ENCODE data around the gene SMPD1.

GRCh38 chr11:6401464-6401863 lies 11.2 kb downstream of the SMPD1 start:
- no peak for TF ChIP-seq FOXA1 (IDR thresholded peaks at IDR 0.05)
- TF ChIP-seq SUZ12 (IDR thresholded peaks at IDR 0.05), result no peak
- TF ChIP-seq ARNT (IDR thresholded peaks at IDR 0.05), result no peak
- TF ChIP-seq ELF4 (IDR thresholded peaks at IDR 0.05), result no peak
- no peak for TF ChIP-seq FOXK2 (IDR thresholded peaks at IDR 0.05)
- no peak for TF ChIP-seq SP1 (IDR thresholded peaks at IDR 0.05)
- no peak for TF ChIP-seq TARDBP (IDR thresholded peaks at IDR 0.05)
- no peak for TF ChIP-seq LEF1 (IDR thresholded peaks at IDR 0.05; ENCODE audit: borderline replicate concordance)
- TF ChIP-seq FOXM1 (IDR thresholded peaks at IDR 0.05; ENCODE audit: borderline replicate concordance), result no peak
- TF ChIP-seq BHLHE40 (IDR thresholded peaks at IDR 0.05; ENCODE audit: borderline replicate concordance), result no peak
- TF ChIP-seq HDGF (IDR thresholded peaks at IDR 0.05; ENCODE audit: borderline replicate concordance), result no peak
- TF ChIP-seq ZNF384 (IDR thresholded peaks at IDR 0.05), result no peak

All from HEK293T (cell line).